HepG2 (cell line): ENCODE measurements around the gene ZNF547. TPM values are rescaled to one million over a fixed set of nuclear protein-coding genes. Genes with fewer than 3 reads are reported as not detected.
A peak's percentile ranks its signal among the peaks of the same experiment; 100 is the strongest.

Experiments used
- CENPT ChIP-seq: sonication (generic); formaldehyde crosslinking; IDR thresholded peaks from 2 replicates; pipeline ENCODE4 v1.8.0; 2022; ENCODE audit warnings: low read depth, mild to moderate bottlenecking, moderate library complexity, missing genetic modification reagents
- FOXJ3 ChIP-seq: sonication (generic); formaldehyde crosslinking; IDR thresholded peaks from 2 replicates; pipeline ENCODE4 v1.4.0; 2020; ENCODE audit warnings: missing genetic modification reagents, mild to moderate bottlenecking, borderline replicate concordance
- HOXA5 ChIP-seq: sonication (generic); formaldehyde crosslinking; IDR thresholded peaks from 2 replicates; pipeline ENCODE4 v1.4.0; 2020; ENCODE audit warnings: missing genetic modification reagents
- IRF2 ChIP-seq: IDR thresholded peaks from 2 replicates; pipeline ENCODE4 v1.6.1; 2018; ENCODE audit warnings: missing genetic modification reagents, missing compliant biosample characterization
- RBM22 ChIP-seq: fragments of 200-400 bp; formaldehyde crosslinking; optimal IDR thresholded peaks from 2 replicates; pipeline ENCODE3; 2017; ENCODE audit warnings: mild to moderate bottlenecking, low read length, moderate library complexity
- REST ChIP-seq, 2 experiments: IDR thresholded peaks; 2 replicates each; pipeline ENCODE4 v1.6.1; 2011 to 2012; ENCODE audit warnings: low read length in 2 of 2, borderline replicate concordance in 1 of 2, low read depth in 1 of 2, mild to moderate bottlenecking in 1 of 2, moderate library complexity in 1 of 2
- RFXAP ChIP-seq: sonication (generic); formaldehyde crosslinking; IDR thresholded peaks from 2 replicates; pipeline ENCODE4 v1.4.0; 2020; ENCODE audit warnings: missing genetic modification reagents, borderline replicate concordance
- RORA ChIP-seq: sonication (generic); formaldehyde crosslinking; IDR thresholded peaks from 2 replicates; pipeline ENCODE4 v1.5.0; 2020; ENCODE audit warnings: mild to moderate bottlenecking, missing genetic modification reagents, moderate library complexity
- SMAD3 ChIP-seq: sonication (generic); formaldehyde crosslinking; IDR thresholded peaks from 2 replicates; pipeline ENCODE4 v1.4.0; 2020; ENCODE audit warnings: missing genetic modification reagents
- ZBTB39 ChIP-seq: sonication (generic); formaldehyde crosslinking; IDR thresholded peaks from 2 replicates; pipeline ENCODE4 v1.5.0; 2020; ENCODE audit warnings: missing genetic modification reagents
- ZNF10 ChIP-seq: sonication (generic); formaldehyde crosslinking; IDR thresholded peaks from 2 replicates; pipeline ENCODE4 v1.4.0; 2020; ENCODE audit warnings: mild to moderate bottlenecking, low read depth, missing genetic modification reagents, borderline replicate concordance
- ZNF124 ChIP-seq: sonication (generic); formaldehyde crosslinking; IDR thresholded peaks from 2 replicates; pipeline ENCODE4 v1.4.0; 2020; ENCODE audit warnings: missing genetic modification reagents
- ZNF263 ChIP-seq: sonication (generic); formaldehyde crosslinking; IDR thresholded peaks from 2 replicates; pipeline ENCODE4 v1.4.0; 2020; ENCODE audit warnings: missing genetic modification reagents
- ZNF557 ChIP-seq: sonication (generic); formaldehyde crosslinking; IDR thresholded peaks from 2 replicates; pipeline ENCODE4 v1.4.0; 2020; ENCODE audit warnings: missing genetic modification reagents
- ZNF841 ChIP-seq: sonication (generic); formaldehyde crosslinking; IDR thresholded peaks from 2 replicates; pipeline ENCODE4 v1.8.1; 2023; ENCODE audit warnings: missing genetic modification reagents, borderline replicate concordance
- ZNF883 ChIP-seq: sonication (generic); formaldehyde crosslinking; IDR thresholded peaks from 2 replicates; pipeline ENCODE4 v1.5.1; 2020; ENCODE audit warnings: mild to moderate bottlenecking, missing genetic modification reagents; ENCODE audit errors: not compliant biosample characterization
- ZZZ3 ChIP-seq: sonication (generic); formaldehyde crosslinking; IDR thresholded peaks from 2 replicates; pipeline ENCODE4 v1.4.0; 2020; ENCODE audit warnings: missing genetic modification reagents, mild to moderate bottlenecking, borderline replicate concordance
- polyA plus RNA-seq, 8 experiments: library from polyadenylated mRNA; depleted of rRNA in 3 of 8; stranded (reverse) in 7 of 8; unstranded in 1 of 8; fragments of >200 nt; fragmentation: Illumina TruSeq in 4 of 8; extraction: Trizol in 4 of 8; gene quantifications; 2 replicates each; pipeline versions ENCODE4 v1.2.1 to v1.2.3, GENCODE V29; 2011 to 2016; ENCODE audit warnings: low read depth in 4 of 8, missing spikeins in 1 of 8, mixed read lengths in 1 of 8; ENCODE audit not compliant: insufficient read depth in 1 of 8
- total RNA-seq, 5 experiments: library from RNA; depleted of rRNA; stranded (reverse); fragments of >200 nt; fragmentation: Illumina TruSeq; extraction: Trizol; gene quantifications; 2 replicates each; pipeline ENCODE4 v1.2.3, GENCODE V29; 2016; ENCODE audit warnings: low read depth in 1 of 5
- TF ChIP-seq, protein P1 (sequence below): IDR thresholded peaks from 2 replicates; pipeline ENCODE4 v1.6.1; 2012; ENCODE audit warnings: low read depth, low read length, improper control_type of control experiment
- TF ChIP-seq, protein P2 (sequence below): sonication (generic); formaldehyde crosslinking; IDR thresholded peaks from 2 replicates; pipeline ENCODE4 v1.4.0; 2020; ENCODE audit warnings: missing genetic modification reagents, low read depth, mild to moderate bottlenecking, borderline replicate concordance

Gene ZNF547
- total and polyA plus RNA-seq, 2 of the 13 experiments (the other 11 are each of a cell fraction or from before 2014, with no cell fraction given) = 2.0 to 2.6 TPM

DNA sequence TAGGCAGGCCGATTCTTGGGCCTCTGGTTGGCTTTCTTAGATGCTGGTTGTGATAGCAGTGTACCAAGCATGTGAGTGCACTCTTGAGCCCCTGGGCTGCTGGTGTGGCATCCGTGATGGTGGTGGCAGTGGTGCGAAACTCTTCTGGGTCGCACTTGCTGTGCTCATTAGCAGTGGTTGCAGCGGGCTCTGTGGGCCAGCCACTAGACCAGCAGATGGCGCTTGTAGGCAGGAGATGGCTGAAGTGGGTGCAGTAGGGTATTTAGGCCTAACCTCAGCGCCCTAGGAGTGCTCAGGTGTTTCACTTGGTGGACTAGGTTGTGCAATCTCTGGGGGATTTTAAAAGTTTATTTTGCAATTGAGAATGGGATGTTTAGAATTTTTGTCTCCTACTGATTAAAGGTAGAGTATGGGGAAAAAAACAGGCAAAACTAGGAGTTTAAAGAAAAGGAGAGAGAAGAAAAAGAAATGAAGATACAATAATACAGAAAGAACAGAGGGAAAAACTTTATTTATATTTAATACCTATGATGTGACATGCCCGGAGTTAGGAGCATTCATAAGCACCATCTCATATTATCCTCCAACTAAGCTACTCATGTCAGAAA is 43.3 kb downstream of the ZNF547 start (continued):
- TF ChIP-seq, protein P1, sequence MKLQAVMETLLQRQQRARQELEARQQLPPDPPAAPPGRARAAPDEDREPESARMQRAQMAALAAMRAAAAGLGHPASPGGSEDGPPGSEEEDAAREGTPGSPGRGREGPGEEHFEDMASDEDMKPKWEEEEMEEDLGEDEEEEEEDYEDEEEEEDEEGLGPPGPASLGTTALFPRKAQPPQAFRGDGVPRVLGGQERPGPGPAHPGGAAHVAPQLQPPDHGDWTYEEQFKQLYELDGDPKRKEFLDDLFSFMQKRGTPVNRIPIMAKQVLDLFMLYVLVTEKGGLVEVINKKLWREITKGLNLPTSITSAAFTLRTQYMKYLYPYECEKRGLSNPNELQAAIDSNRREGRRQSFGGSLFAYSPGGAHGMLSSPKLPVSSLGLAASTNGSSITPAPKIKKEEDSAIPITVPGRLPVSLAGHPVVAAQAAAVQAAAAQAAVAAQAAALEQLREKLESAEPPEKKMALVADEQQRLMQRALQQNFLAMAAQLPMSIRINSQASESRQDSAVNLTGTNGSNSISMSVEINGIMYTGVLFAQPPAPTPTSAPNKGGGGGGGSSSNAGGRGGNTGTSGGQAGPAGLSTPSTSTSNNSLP = no peak
- TF ChIP-seq, protein P2, sequence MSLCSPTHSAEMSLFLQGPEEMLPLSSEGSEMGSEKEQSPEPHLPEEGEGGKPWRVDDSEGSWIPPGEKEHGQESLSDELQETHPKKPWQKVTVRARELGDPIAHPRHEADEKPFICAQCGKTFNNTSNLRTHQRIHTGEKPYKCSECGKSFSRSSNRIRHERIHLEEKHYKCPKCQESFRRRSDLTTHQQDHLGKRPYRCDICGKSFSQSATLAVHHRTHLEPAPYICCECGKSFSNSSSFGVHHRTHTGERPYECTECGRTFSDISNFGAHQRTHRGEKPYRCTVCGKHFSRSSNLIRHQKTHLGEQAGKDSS (CRISPR knock-in tag) = no peak
- peak; percentile 80; the same call in 1 of the 2 replicates for TF ChIP-seq IRF2
- TF ChIP-seq ZNF263 (CRISPR knock-in tag) = 0 out of 2 replicates have a peak, but pooled peaks have one; percentile 21
- no peak for TF ChIP-seq ZBTB39 (CRISPR knock-in tag)
- no peak for TF ChIP-seq ZZZ3 (CRISPR knock-in tag)
- no peak for TF ChIP-seq ZNF557
- no peak for TF ChIP-seq RBM22
- TF ChIP-seq FOXJ3 = no peak
- no peak for TF ChIP-seq ZNF124
- TF ChIP-seq RORA (CRISPR knock-in tag) = no peak
- no peak for TF ChIP-seq HOXA5 (CRISPR knock-in tag)
- no peak for TF ChIP-seq SMAD3 (CRISPR knock-in tag)
- TF ChIP-seq RFXAP = no peak
- no peak for TF ChIP-seq ZNF883
- TF ChIP-seq REST (IDR thresholded peaks at IDR 0.05; ENCODE audit: borderline replicate concordance in 1 of 2, low read depth in 1 of 2, low read length in 2 of 2) = no peak
- TF ChIP-seq CENPT (CRISPR knock-in tag) = no peak
- no peak for TF ChIP-seq ZNF10
- no peak for TF ChIP-seq ZNF841 (CRISPR knock-in tag)
